ENCODE results near the gene CPE. TPM values are rescaled to one million over a fixed set of nuclear protein-coding genes. Genes with fewer than 3 reads are reported as not detected.

Gene CPE
- total and polyA plus RNA-seq, 2 donors (not counting 3 experiments of a cell fraction or from before 2014, with no cell fraction given) = 2.7 to 9.2 TPM

- Histone ChIP-seq H3K9me3 (replicated peaks; ENCODE audit: control insufficient read depth, insufficient read depth, low read length) (no peaks in the 10 kb centered on the region), H3K4me1 (ENCODE audit: control insufficient read depth, extremely low read depth, insufficient read depth, low read length) (no peaks in the 10 kb centered on the region), H2AFZ (ENCODE audit: low read depth, low read length) (no peak overlapping the region), H3K36me3 (ENCODE audit: control insufficient read depth in 2 of 2, extremely low read depth in 1 of 2, insufficient read depth in 2 of 2, low read length in 2 of 2) (no peaks in the 10 kb centered on the region), H3K27ac (ENCODE audit: insufficient read depth, low read depth, low read length) (no peak overlapping the region), H3K27me3 (ENCODE audit: control insufficient read depth in 2 of 2, insufficient read depth in 2 of 2, low read length in 2 of 2) (no peaks in the 10 kb centered on the region), H3K9me1 (replicated peaks; ENCODE audit: control insufficient read depth, extremely low read depth, insufficient read depth, low read length) (no peaks in the 10 kb centered on the region), H3K4me3 (replicated peaks in 1 of 3; ENCODE audit: insufficient read depth in 1 of 3, low read depth in 1 of 3, low read length in 3 of 3) (no peak overlapping the region), H3K9ac (replicated peaks; ENCODE audit: extremely low read depth, insufficient read depth, low read length) (no peak overlapping the region), H3K79me2 (ENCODE audit: control insufficient read depth, insufficient read depth, low read length) (no peaks in the 10 kb centered on the region), H4K20me1 (replicated peaks; ENCODE audit: control insufficient read depth, extremely low read depth, insufficient read depth, low read length) (no peaks in the 10 kb centered on the region), H3K4me2 (ENCODE audit: insufficient read depth, low read length) (no peak overlapping the region)
- ChIA-PET POLR2A (no interaction called here), CTCF (no interaction called here)
- dilution Hi-C loops (cut with MboI; ENCODE audit: extremely low pct_ligation_motif_present, low sequenced_read_pairs) (no loop called here), intact Hi-C loops (cut with micrococcal nuclease) (no loop called here)
- FAIRE-seq (no peak), DNase-seq (ENCODE audit: low read depth, low spot score) (no peak)
- BruUV-seq (replicated peaks) = no TSS peak
- TF ChIP-seq POLR2A (IDR thresholded peaks at IDR 0.05; ENCODE audit: low read depth, low read length) = no peak
- no peak for TF ChIP-seq EZH2 (IDR thresholded peaks at IDR 0.05; ENCODE audit: borderline replicate concordance, low read depth, low read length, severe bottlenecking)
- no peak for TF ChIP-seq FOS (IDR thresholded peaks at IDR 0.05; ENCODE audit: borderline replicate concordance, insufficient read depth, low read length)
- no peak for TF ChIP-seq MAX (IDR thresholded peaks at IDR 0.05; ENCODE audit: insufficient read depth, insufficient read length)
- TF ChIP-seq CTCF (IDR thresholded peaks at IDR 0.05; ENCODE audit: extremely low read depth in 1 of 2, insufficient read depth in 1 of 2, low read depth in 1 of 2, low read length in 2 of 2) = no peak
- TF ChIP-seq MYC (IDR thresholded peaks at IDR 0.05; ENCODE audit: low read depth, low read length) = no peak
- TF ChIP-seq POLR2AphosphoS5 (IDR thresholded peaks at IDR 0.05; ENCODE audit: insufficient read depth, low read depth, low read length) = no peak
- no peak for TF ChIP-seq JUN (IDR thresholded peaks at IDR 0.05; ENCODE audit: borderline replicate concordance, insufficient read depth, insufficient read length, low read depth)
- no peak for TF ChIP-seq GATA2 (IDR thresholded peaks at IDR 0.05; ENCODE audit: insufficient read depth, insufficient read length, low read depth, low read length)
Measured at GRCh38 chr4:165388756-165389155, 9.9 kb downstream of the CPE start.

Data from endothelial cell of umbilical vein (primary cell).